HEK293 (cell line): ENCODE results near the gene ARHGAP26.

ENCODE experiments used
- CTCF ChIA-PET: fragments of 350-600 bp; formaldehyde crosslinking; extraction: SDS; loops from one replicate; lab custom pipeline; 2021; ENCODE audit warnings: antibody characterized with exemption; lab: Yijun Ruan, JAX
- POLR2A ChIA-PET: fragments of 300-600 bp; formaldehyde crosslinking; extraction: SDS; loops from one replicate; lab custom pipeline; 2020; ENCODE audit warnings: antibody characterized with exemption, inconsistent platforms; lab: Yijun Ruan, JAX
- H3K27ac ChIP-seq: fragments of 200-500 bp; sonication (Bioruptor generic); 2 replicates; pipeline ENCODE4 v1.5.1; 2014; ENCODE audit warnings: low read depth, low read length, control low read depth, inconsistent platforms; ENCODE audit errors: extremely low read depth
- H3K36me3 ChIP-seq, 2 experiments: fragments of 200-500 bp in 1 of 2; sonication (Bioruptor generic) in 1 of 2; 1 replicate in 1 of 2; 2 replicates in 1 of 2; pipeline ENCODE4 v1.5.1; 2014 to 2017; ENCODE audit warnings: inconsistent platforms in 2 of 2, low read length in 2 of 2; ENCODE audit not compliant: control insufficient read depth in 2 of 2, insufficient read depth in 1 of 2
- H3K4me1 ChIP-seq: fragments of 200-500 bp; sonication (Bioruptor generic); 2 replicates; pipeline ENCODE4 v1.5.1; 2014; ENCODE audit warnings: mild to moderate bottlenecking, low read length, inconsistent platforms; ENCODE audit not compliant: control insufficient read depth, insufficient read depth
- H3K4me3 ChIP-seq: 2 replicates; pipeline ENCODE4 v1.5.1; 2011; ENCODE audit warnings: low read depth, mild to moderate bottlenecking, control low read depth, low read length, moderate library complexity
- H3K9me3 ChIP-seq: fragments of 200-500 bp; sonication (Bioruptor generic); 2 replicates; pipeline ENCODE4 v1.5.1; 2014; ENCODE audit warnings: low read depth, low read length, inconsistent platforms; ENCODE audit not compliant: control insufficient read depth, insufficient read depth
- EGR2 ChIP-seq: fragments of 450-650 bp; formaldehyde crosslinking; IDR thresholded peaks from 2 replicates; pipeline ENCODE4 v1.5.1; 2016; ENCODE audit warnings: low read depth, missing biosample characterization, missing genetic modification characterization
- GLIS1 ChIP-seq: fragments of 450-650 bp; formaldehyde crosslinking; IDR thresholded peaks from 2 replicates; pipeline ENCODE4 v1.5.1; 2016; ENCODE audit warnings: missing biosample characterization, missing genetic modification characterization
- MEIS1 ChIP-seq: sonication (generic); formaldehyde crosslinking; IDR thresholded peaks from 2 replicates; pipeline ENCODE4 v1.8.1; 2022; ENCODE audit warnings: missing genetic modification reagents, mild to moderate bottlenecking, borderline replicate concordance
- MZF1 ChIP-seq: fragments of 450-650 bp; formaldehyde crosslinking; IDR thresholded peaks from 2 replicates; pipeline ENCODE4 v1.5.1; 2017; ENCODE audit warnings: missing biosample characterization, missing genetic modification characterization, borderline replicate concordance
- PBX3 ChIP-seq: sonication (generic); formaldehyde crosslinking; IDR thresholded peaks from 2 replicates; pipeline ENCODE4 v1.8.1; 2022; ENCODE audit warnings: mild to moderate bottlenecking, moderate library complexity, missing genetic modification reagents
- YY2 ChIP-seq: fragments of 450-650 bp; formaldehyde crosslinking; IDR thresholded peaks from 2 replicates; pipeline ENCODE4 v1.5.1; 2016; ENCODE audit warnings: missing biosample characterization, missing genetic modification characterization
- ZBTB17 ChIP-seq: fragments of 450-650 bp; formaldehyde crosslinking; IDR thresholded peaks from 2 replicates; pipeline ENCODE4 v1.5.1; 2016; ENCODE audit warnings: missing biosample characterization, missing genetic modification characterization
- ZBTB7A ChIP-seq: fragments of 450-650 bp; formaldehyde crosslinking; IDR thresholded peaks from 2 replicates; pipeline ENCODE4 v1.5.1; 2016; ENCODE audit warnings: low read depth, missing biosample characterization, missing genetic modification characterization
- ZFHX2 ChIP-seq: fragments of 450-650 bp; formaldehyde crosslinking; conservative IDR thresholded peaks from 2 replicates; pipeline ENCODE4 v1.5.1; 2016; ENCODE audit warnings: missing biosample characterization, missing genetic modification characterization
- ZFP69B ChIP-seq: fragments of 450-650 bp; formaldehyde crosslinking; IDR thresholded peaks from 2 replicates; pipeline ENCODE4 v1.5.1; 2016; ENCODE audit warnings: missing biosample characterization, missing genetic modification characterization
- ZNF146 ChIP-seq: fragments of 450-650 bp; formaldehyde crosslinking; IDR thresholded peaks from 2 replicates; pipeline ENCODE4 v1.5.1; 2016; ENCODE audit warnings: missing biosample characterization, missing genetic modification characterization
- ZNF214 ChIP-seq: fragments of 450-650 bp; formaldehyde crosslinking; IDR thresholded peaks from 2 replicates; pipeline ENCODE4 v1.5.1; 2017; ENCODE audit warnings: missing biosample characterization, mild to moderate bottlenecking, missing genetic modification characterization, borderline replicate concordance
- ZNF221 ChIP-seq: fragments of 450-650 bp; formaldehyde crosslinking; IDR thresholded peaks from 2 replicates; pipeline ENCODE4 v1.5.1; 2017; ENCODE audit warnings: missing biosample characterization, missing genetic modification characterization, borderline replicate concordance
- ZNF324 ChIP-seq: fragments of 450-650 bp; formaldehyde crosslinking; IDR thresholded peaks from 2 replicates; pipeline ENCODE4 v1.5.1; 2016; ENCODE audit warnings: missing biosample characterization, missing genetic modification characterization
- ZNF341 ChIP-seq: fragments of 450-650 bp; formaldehyde crosslinking; IDR thresholded peaks from 2 replicates; pipeline ENCODE4; 2016; ENCODE audit warnings: low read depth, missing biosample characterization, missing genetic modification characterization
- ZNF558 ChIP-seq: fragments of 450-650 bp; formaldehyde crosslinking; IDR thresholded peaks from 2 replicates; pipeline ENCODE4 v1.5.1; 2016; ENCODE audit warnings: missing biosample characterization, missing genetic modification characterization
- ZNF571 ChIP-seq: fragments of 450-650 bp; formaldehyde crosslinking; IDR thresholded peaks from 2 replicates; pipeline ENCODE4 v1.5.0; 2017; ENCODE audit warnings: missing biosample characterization, missing genetic modification characterization
- ZNF626 ChIP-seq: fragments of 450-650 bp; sonication (Bioruptor Pico); formaldehyde crosslinking; IDR thresholded peaks from 2 replicates; pipeline ENCODE4 v1.5.1; 2018; ENCODE audit warnings: missing biosample characterization, missing genetic modification characterization, inconsistent platforms
- ZNF777 ChIP-seq: fragments of 450-650 bp; formaldehyde crosslinking; IDR thresholded peaks from 2 replicates; pipeline ENCODE4 v1.5.1; 2017; ENCODE audit warnings: missing biosample characterization, missing genetic modification characterization, borderline replicate concordance
- ZNF837 ChIP-seq: fragments of 450-650 bp; formaldehyde crosslinking; IDR thresholded peaks from 2 replicates; pipeline ENCODE4 v1.5.1; 2016; ENCODE audit warnings: missing biosample characterization, missing genetic modification characterization
- TF ChIP-seq, protein P1 (sequence below): fragments of 450-650 bp; formaldehyde crosslinking; IDR thresholded peaks from 2 replicates; pipeline ENCODE4 v1.5.1; 2017; ENCODE audit warnings: missing biosample characterization, missing genetic modification characterization
- TF ChIP-seq, protein P2 (sequence below): fragments of 450-650 bp; formaldehyde crosslinking; IDR thresholded peaks from 2 replicates; pipeline ENCODE4 v1.5.1; 2016; ENCODE audit warnings: missing biosample characterization, missing genetic modification characterization
- TF ChIP-seq, protein P3 (sequence below): fragments of 450-650 bp; formaldehyde crosslinking; IDR thresholded peaks from 2 replicates; pipeline ENCODE4 v1.5.1; 2017; ENCODE audit warnings: missing biosample characterization, missing genetic modification characterization

The ARHGAP26 gene

GRCh38 chr5:142929587-142929986, 159.4 kb downstream of the ARHGAP26 start (continued):
- TF ChIP-seq, protein P1, sequence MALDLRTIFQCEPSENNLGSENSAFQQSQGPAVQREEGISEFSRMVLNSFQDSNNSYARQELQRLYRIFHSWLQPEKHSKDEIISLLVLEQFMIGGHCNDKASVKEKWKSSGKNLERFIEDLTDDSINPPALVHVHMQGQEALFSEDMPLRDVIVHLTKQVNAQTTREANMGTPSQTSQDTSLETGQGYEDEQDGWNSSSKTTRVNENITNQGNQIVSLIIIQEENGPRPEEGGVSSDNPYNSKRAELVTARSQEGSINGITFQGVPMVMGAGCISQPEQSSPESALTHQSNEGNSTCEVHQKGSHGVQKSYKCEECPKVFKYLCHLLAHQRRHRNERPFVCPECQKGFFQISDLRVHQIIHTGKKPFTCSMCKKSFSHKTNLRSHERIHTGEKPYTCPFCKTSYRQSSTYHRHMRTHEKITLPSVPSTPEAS (tag by site-specific recombination) = no peak
- TF ChIP-seq ZNF626 (tag by site-specific recombination) (no peak), ZNF221 (no peak), ZNF777 (tag by site-specific recombination) (no peak), YY2 (no peak), PBX3 (no peak), ZNF558 (no peak), ZNF214 (tag by site-specific recombination) (no peak), ZNF341 (tag by site-specific recombination) (no peak), ZBTB7A (tag by site-specific recombination) (no peak)
- TF ChIP-seq, protein P2, sequence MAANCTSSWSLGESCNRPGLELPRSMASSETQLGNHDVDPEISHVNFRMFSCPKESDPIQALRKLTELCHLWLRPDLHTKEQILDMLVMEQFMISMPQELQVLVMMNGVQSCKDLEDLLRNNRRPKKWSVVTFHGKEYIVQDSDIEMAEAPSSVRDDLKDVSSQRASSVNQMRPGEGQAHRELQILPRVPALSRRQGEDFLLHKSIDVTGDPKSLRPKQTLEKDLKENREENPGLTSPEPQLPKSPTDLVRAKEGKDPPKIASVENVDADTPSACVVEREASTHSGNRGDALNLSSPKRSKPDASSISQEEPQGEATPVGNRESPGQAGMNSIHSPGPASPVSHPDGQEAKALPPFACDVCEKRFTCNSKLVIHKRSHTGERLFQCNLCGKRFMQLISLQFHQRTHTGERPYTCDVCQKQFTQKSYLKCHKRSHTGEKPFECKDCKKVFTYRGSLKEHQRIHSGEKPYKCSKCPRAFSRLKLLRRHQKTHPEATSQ = no peak
- TF ChIP-seq, protein P3, sequence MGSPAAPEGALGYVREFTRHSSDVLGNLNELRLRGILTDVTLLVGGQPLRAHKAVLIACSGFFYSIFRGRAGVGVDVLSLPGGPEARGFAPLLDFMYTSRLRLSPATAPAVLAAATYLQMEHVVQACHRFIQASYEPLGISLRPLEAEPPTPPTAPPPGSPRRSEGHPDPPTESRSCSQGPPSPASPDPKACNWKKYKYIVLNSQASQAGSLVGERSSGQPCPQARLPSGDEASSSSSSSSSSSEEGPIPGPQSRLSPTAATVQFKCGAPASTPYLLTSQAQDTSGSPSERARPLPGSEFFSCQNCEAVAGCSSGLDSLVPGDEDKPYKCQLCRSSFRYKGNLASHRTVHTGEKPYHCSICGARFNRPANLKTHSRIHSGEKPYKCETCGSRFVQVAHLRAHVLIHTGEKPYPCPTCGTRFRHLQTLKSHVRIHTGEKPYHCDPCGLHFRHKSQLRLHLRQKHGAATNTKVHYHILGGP (tag by site-specific recombination) = no peak

DNA sequence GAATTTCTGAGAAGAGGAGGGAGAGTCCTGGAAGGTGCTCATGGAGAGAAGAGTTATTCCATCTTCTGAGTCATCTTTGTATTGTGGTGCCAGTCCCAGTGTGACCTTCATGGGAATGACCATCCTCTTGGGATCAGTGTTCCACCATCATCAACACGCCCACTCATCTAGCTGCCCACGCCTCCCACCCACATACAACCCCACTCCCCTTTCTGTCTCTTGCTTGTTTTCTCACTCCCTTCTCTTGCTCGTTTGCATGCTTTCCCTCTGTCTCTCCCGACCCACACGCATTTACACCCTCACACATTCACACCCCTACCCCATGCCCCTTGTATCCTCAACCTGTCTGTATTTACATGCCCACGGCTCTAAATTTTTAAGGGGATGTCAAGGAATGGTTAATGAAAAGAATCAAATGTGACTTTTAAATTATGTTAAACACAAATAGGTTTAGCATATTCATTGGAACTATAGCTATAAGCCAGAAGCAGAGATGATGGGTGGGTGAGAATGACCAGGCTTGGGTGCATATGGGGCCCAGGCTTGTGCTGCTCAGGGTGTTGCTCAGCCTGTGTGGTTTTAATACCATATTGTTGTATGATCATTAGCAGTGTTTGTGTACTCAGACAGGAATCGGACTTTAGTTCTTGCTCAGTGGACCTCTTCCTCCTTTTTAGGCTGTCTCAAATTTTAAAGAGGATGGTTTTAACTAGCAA, 160.4 kb downstream of the ARHGAP26 start:
- H3K9me3 ChIP-seq = no peaks in the 10 kb centered on the region
- peaks cover 12% of the 10 kb centered on the region for H3K4me1 ChIP-seq
- no peak overlapping the region for H3K27ac ChIP-seq
- POLR2A ChIA-PET = no interaction called here
- peak; percentile 99 for TF ChIP-seq EGR2 (tag by site-specific recombination)
- TF ChIP-seq ZFHX2 (tag by site-specific recombination) = peak; percentile 99
- no peak for TF ChIP-seq ZBTB17 (tag by site-specific recombination)
- no peak for TF ChIP-seq MEIS1
- TF ChIP-seq, all 188 proteins: peak for 2
- Histone ChIP-seq H3K36me3 (no peaks in the 10 kb centered on the region), H3K4me3 (no peak overlapping the region)
- CTCF ChIA-PET = interaction anchor here (0.5 kb wide), 1 partner anchor 1037 kb away, joined by 3 read pairs; no protein-coding TSS in a partner anchor

DNA sequence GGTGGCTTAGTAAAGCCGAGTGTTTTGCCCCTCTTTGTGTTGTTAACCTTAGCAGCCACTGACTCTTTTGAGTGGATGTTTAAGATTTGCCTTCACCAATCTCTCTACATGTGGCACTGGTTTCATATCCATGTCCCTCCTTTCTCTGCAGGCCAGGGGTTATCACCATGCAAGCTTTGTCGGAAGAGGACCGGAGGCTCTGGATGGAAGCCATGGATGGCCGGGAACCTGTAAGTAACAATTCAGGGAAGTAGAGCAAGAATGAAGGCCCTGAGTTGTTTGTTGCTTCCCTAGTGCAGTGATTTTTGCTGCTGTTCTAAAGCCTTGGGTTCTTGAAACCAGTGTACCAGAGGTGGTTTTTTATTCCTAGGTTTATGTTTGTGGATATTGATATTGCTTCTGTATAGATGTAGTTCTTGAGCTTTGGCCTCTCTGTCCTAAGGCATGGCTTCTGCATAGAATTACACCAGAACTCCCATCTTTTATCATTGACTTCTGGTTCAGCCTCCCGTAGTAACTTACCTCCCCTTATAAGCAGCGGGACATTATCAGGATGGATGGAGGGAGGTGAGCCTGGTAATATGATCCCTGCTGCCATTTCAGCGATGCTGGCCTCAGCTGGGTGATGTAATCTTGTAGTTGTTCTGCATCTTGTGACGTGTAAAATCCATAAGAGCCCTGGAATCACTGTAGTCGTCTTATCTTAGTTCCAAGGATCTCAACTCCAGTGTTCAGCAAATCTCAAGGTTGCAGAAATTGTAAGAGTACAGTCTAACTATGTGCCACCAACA, 161.9 kb downstream of the ARHGAP26 start:
- ChIA-PET CTCF (interaction anchor here (1.0 to 3.2 kb wide), 3 partner anchors 10 to 44 kb away, joined by 3 to 10 read pairs (median 4); no protein-coding TSS in a partner anchor), POLR2A (no interaction called here)
- H3K36me3 ChIP-seq = no peaks in the 10 kb centered on the region
- no peak overlapping the region for H3K27ac ChIP-seq
- H3K4me3 ChIP-seq = no peak overlapping the region
- no peaks in the 10 kb centered on the region for H3K9me3 ChIP-seq
- H3K4me1 ChIP-seq = peaks cover 6% of the 10 kb centered on the region; the same call in 1 of the 2 replicates
- no peak for TF ChIP-seq ZNF571 (tag by site-specific recombination)
- peak; percentile 37; the same call in 1 of the 2 replicates for TF ChIP-seq ZNF341 (tag by site-specific recombination)
- TF ChIP-seq, protein P1 (tag by site-specific recombination) = 0 out of 2 replicates have a peak, but pooled peaks have one; percentile 16
- TF ChIP-seq, protein P3 (tag by site-specific recombination) = no peak
- TF ChIP-seq ZNF558 = 0 out of 2 replicates have a peak, but pooled peaks have one; percentile 45
- TF ChIP-seq ZNF837 (tag by site-specific recombination) = no peak
- no peak for TF ChIP-seq GLIS1 (tag by site-specific recombination)
- TF ChIP-seq ZNF221 = no peak
- no peak for TF ChIP-seq ZNF146
- TF ChIP-seq MZF1 (tag by site-specific recombination) = peak; percentile 65; the same call in 1 of the 2 replicates
- TF ChIP-seq ZFP69B (tag by site-specific recombination) = no peak
- TF ChIP-seq ZNF324 (tag by site-specific recombination) = peak; percentile 58; the same call in 1 of the 2 replicates
